ENCODE measurements around the gene LRRN4. TPM values are rescaled to one million over a fixed set of nuclear protein-coding genes. Genes with fewer than 3 reads are reported as not detected.
"Not testable (repeated sequence)": the region's sequence is repeated elsewhere in the genome, so short reads cannot be mapped to it uniquely, and the experiment has no call there.

LRRN4 gene
- total RNA-seq, 1 experiment from 2014 or later: 1.3 TPM

DNA sequence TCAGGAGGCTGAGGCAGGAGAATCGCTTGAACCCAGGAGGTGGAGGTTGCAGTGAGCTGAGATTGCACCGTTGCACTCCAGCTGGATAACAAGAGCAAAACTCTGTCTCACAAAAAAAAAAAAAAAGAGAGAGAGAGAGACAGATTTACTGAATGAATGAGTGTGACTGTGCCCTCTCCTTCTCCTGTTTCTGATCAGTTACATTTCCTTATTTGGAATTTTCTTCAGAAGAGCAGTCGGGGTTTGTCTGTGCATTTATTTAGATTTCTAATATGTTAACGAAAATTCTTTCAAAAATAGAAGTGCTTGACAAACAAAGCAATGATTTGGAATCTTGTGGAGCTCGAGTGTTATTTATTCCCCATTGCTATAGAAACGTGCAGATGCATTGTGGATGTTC lies 6.4 kb upstream of the LRRN4 start:
- DNase-seq (ENCODE audit: low spot score): no peak

DNA sequence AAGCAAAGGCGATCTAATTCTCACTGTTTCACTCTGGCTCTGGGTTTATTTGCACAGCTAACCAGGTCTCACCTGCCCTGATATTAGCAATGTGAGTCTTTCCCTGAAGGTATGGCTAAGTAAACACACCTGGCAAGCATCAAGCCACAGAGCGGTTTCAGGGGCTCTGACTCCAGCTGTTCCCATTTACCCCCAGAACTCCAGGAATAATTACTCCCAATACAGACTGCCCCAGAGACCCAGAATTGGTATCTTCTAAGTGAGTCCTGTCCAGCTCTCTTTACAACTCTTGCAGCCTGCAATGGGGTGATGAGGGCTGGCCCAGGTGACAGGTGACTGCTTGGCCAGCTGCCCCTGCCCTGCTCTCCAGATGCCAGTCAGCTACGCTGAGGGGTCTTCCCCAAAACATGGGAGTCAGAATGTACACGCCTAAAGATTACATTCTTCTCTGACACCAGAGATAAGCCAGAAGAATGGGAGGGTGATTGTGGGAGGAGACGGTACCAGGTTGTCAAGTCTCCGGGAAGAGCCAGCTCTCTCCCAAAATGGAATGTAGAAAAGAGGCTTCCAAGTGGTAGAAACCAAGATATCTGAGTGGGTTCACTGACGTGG lies 4.9 kb upstream of the LRRN4 start:
- peak; percentile 61 for DNase-seq (ENCODE audit: low spot score)

GRCh38 chr20:6057691-6058090 lies 3.8 kb upstream of the LRRN4 start:
- DNase-seq (ENCODE audit: low spot score): no peak

- DNase-seq (ENCODE audit: low spot score): no peak
Observed at GRCh38 chr20:6057139-6057538, 3.3 kb upstream of the LRRN4 start.

DNA sequence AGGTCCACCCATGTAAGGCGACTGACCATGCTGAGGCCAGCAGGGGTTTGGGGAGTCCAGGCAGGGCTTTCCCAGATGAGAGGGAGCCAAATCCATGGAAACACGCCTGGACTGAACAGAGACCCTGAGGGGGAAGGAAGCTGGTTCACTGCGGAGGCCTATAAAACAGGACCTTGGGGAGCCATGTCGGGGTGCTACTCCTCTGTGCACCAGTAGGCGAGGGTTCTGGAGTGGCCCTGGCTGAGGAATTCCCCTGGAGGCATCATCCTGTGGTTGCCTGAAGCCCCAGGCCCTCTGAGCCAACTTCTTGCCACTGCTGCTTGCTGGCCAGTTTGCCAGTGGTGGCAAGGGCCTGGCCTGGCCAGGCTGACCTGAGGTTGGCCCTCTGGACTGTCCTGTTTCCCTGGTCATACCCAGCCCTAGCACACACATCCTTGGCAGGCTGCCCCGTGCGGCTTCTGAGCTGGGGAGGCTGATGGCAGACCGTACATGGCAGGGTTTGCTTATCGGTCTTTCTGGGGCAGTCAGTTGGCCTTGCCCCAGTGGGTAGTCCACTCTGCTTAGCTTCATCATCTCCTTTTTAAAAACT lies 2.2 kb upstream of the LRRN4 start:
- no peak for DNase-seq (ENCODE audit: low spot score)

DNA sequence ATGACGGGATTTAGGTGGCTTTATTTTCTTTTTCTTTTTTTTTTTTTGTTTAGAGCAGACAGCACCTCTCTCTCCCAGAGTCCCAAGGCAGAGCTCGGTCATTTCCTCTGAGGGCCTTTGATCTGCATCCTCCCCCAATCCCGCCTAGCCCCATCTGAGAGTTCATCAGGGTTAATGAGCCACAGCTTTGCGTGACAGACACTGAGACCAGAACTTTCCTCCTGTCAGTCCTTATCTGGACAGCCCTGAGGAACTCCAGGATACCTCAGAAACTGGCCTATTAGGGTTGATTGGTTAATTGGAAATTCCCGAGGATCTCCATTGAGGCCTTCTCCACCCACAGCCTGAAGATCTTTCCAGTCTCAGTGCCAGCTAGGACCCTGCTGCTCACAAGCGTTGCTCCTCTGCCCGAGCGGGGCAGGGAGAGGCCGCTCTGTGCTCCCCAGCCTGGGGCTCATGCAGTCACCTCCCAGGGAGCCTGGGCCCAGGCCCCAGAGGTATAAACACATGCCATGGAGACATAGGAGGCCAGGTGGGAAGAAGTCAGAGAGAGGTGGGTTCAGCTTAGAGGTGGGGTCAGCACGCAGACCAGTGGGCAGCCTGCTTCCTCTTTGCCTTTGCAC lies 1.4 kb upstream of the LRRN4 start:
- DNase-seq (ENCODE audit: low spot score): peak; percentile 49

- DNase-seq (ENCODE audit: low spot score): not testable (repeated sequence)
Observed at GRCh38 chr20:6054689-6055051, 810 bp upstream of the LRRN4 start.

- DNase-seq (ENCODE audit: low spot score): no peak
Observed at GRCh38 chr20:6053064-6053775, 640 bp downstream of the LRRN4 start.

- DNase-seq (ENCODE audit: low spot score): no peak
Observed at GRCh38 chr20:6051505-6051904, 2.4 kb downstream of the LRRN4 start.

DNA sequence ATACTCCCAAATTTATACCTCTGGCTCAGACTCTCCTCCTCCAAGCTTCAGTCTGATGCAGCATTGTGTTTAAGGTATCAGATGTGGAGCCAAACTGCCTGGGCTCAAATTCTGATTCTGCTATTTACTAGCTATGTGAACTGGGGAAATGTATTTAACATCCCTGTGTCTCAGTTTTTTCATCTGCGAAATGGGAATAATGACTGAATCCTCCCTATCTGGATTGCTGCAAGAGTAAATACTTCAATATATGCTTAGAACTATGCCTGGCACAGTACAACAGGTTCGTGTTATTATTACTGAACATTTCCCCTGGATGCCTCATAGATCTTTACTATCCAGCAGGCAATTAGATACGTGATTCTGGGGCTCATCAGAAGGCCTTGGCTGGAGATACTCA lies 5.5 kb downstream of the LRRN4 start:
- no peak for DNase-seq (ENCODE audit: low spot score)

DNA sequence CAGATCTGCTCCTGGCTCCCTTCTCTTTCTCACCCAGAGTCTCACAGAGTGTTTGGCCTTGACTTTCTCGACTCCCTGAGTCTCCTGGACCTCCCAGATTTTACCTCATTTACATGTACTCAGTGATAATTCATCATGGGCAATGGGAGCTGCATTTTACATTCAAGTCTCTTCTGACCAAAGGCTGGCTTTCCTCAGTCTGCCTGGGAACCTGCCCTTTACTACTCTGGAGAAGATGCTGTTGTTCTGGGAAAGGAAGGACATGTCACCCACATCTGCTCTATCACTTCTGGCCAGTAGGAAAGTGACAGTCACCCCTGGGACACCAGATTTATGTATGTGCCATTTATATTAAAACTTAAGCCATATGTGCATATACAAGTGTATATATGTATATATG lies 7.4 kb downstream of the LRRN4 start:
- DNase-seq (ENCODE audit: low spot score): no peak

DNA sequence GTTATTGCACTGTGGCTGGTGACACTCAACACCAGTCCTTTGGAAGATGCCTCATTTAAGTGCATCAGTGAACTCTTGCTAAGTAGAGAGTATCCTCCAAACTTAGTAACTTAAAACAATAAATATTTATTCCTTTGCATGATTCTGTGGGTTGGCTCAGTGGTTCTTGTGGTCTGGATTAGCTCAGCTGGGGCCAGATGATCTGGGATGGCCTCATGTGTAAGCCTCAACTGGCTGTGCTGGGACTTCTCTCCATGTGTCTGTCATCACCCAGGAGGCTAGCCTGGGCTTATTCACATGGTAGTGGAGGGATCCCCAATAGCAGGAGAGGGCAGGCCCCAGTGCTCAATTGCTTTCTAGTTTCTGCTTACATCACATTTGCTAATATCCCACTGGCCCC lies 8.3 kb downstream of the LRRN4 start:
- DNase-seq (ENCODE audit: low spot score): no peak

DNA sequence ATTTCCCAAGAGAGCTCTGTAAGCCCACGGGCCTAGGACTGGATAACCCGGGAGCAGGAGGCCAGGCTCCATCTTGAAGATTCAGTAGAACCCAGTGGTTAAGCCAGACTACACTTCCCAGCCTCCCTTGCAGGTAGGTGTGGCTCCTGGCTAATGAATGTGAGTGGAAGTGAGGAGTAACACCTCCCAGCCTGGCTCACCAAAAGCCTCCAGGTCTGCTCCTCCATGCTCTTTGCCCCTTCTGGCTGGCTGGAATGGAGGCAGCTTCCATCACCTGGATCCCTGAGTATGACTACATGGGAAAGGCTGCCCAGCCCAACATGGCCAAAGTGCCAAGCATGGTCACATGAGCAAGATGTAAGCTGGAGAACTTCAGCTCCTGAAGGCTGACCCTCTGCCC lies 9.7 kb downstream of the LRRN4 start:
- peak; percentile 25 for DNase-seq (ENCODE audit: low spot score)

- no peak for DNase-seq (ENCODE audit: low spot score)
Observed at GRCh38 chr20:6041808-6042265, 12.0 kb downstream of the LRRN4 start.

DNA sequence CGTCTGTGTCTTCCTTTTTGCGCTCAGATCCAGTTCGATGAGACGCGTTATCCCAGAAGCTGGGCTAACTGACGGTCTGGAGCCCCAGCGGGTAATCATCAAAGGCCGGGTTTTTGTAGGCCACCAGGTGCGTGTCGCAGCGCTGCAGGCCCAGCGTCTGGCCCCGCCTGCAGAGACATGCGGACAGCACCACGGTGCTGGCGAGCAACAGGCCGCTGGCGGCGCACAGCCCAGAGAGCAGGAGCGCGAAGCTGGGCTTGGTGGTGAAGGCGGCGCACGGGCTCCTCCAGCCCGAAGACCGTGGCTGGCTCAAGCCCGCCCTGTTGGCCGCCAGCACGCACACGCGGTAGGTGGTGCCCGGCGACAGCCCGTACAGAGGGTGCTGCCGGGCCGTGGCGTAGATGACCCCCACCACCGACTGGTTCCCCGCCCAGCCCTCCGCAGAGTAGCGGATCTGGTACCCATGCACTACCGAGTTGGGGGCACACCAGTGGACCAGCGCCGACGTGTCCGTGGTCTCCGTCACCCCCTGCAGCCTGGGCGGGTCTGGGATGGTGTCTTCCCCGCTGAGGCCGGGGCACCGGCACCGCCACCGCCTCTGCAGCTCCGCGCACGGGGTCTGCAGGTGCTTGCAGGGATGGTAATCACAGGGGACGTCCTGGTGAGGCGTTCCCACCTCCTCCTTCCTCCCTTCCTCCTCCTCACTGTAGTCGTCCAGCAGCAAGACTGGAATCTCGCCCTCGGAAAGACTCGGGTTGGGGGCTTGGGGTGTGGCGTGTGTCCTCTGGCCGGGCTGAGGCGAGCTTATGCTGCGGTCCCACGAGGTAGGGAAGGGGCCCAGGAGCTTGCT lies 12.7 kb downstream of the LRRN4 start:
- no peak for DNase-seq (ENCODE audit: low spot score)

- no peak for DNase-seq (ENCODE audit: low spot score)
Observed at GRCh38 chr20:6040540-6040939, 13.3 kb downstream of the LRRN4 start.

DNA sequence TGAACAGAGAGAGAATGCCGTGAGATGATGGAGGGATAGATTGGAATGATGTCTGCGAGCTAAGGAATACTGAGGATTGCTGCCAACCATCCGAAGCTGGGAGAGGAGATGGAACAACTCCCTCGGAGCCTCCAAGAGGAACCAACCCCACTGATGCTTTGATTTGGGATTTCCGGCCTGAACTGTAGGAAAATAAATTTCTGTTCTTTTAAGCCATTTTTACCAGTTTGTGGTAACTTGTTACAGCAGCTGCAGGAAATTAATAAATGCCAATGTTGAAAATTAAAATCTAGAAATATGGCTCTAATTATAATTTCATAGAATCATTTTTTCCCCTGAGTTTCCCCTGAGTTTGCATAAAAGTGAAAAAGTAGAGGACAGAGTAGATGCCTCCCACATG lies 14.1 kb downstream of the LRRN4 start:
- DNase-seq (ENCODE audit: low spot score): no peak

DNA sequence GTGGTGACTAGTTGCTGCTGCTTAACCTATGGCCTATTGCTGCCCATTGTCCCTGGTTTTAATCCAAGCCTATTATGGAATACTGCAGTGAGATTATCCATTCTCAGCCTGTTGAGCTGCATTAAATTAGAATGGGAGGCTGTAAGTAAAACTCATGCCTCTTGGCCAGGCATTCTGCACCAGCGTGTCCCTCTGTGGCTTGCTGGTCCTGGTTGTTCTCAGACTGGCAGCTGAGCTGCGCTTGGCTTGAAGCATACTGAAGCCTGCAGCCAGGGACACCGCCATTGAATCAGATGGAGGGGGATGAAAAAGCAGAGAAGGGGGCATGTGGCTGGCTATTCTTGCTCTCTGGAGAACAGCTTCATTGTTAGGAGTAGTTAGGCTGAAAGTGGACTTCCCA lies 15.6 kb downstream of the LRRN4 start:
- DNase-seq (ENCODE audit: low spot score): no peak

DNA sequence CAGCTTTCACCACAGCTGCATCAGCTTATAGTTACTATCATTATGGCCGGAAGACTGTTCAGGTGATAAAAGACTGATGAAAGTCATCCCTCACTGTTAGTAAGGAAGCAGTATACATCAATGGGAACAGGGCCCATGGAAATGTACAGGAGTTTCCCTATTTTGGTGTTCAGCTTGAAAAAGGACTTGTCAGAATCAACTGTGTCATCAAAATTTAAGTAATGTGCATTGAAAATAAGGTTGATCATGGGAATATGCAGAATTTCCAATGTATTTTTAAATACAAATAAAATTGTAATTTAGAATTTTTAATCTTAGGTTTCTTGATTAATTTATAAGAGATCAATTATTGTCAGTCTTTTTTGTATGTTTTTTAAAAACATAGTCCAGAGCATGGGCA lies 16.8 kb downstream of the LRRN4 start:
- DNase-seq (ENCODE audit: low spot score): no peak

- no peak for DNase-seq (ENCODE audit: low spot score)
Observed at GRCh38 chr20:6036213-6036612, 17.6 kb downstream of the LRRN4 start.

DNA sequence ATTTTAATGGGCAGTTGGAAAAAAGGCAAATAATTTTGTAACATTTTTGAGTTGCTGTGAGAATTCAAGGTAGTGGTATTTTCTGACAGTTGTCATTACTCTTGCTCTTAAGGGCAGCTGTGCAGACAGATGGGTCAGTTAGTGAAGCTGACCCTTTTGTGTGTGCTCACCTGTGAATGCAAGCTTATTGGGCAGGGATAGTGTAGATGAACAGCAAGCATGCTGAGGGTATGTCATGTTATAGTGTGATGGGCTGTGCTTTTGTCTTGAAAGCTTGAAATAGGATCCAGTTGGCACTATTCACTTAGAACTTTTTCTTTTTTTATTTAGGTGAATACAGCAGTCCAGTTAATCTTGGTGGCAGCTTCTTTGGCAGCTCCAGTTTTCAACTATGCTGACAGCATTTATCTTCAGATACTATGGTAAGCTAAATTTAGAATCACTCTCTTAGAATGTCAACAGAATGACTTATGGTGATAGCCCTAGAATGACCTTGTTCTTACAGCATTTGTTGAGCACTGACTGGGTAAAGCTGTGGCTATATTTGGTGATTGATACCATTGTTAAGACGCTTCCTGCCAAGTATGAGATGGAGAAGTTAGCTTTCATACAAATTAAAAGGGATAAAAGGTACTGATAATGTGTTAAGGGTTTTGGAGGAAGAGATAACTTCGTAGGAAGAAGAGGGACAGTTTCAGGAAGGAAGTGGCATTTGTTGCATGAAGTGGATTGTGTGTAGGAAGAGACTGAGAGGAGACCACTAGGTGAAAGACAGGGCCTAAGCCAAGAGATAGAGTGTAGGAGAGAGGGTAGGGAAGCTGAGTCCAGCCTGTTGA lies 19.5 kb downstream of the LRRN4 start:
- no peak for DNase-seq (ENCODE audit: low spot score)
